Measurements from ENCODE around the gene STAP2.
A peak's percentile ranks its signal among the peaks of the same experiment; 100 is the strongest.
"Not testable (repeated sequence)": the region's sequence is repeated elsewhere in the genome, so short reads cannot be mapped to it uniquely, and the experiment has no call there.

STAP2 gene

GRCh38 chr19:4297901-4298809, 40.5 kb downstream of the STAP2 start:
- DNase-seq, result no peak

GRCh38 chr19:4295972-4296771, 42.5 kb downstream of the STAP2 start:
- no peak for DNase-seq

GRCh38 chr19:4294389-4294788, 44.2 kb downstream of the STAP2 start:
- no peak for DNase-seq

GRCh38 chr19:4292515-4292914, 46.1 kb downstream of the STAP2 start:
- DNase-seq, result no peak

GRCh38 chr19:4291184-4291732, 47.4 kb downstream of the STAP2 start:
- DNase-seq, result no peak

GRCh38 chr19:4288091-4288777, 50.4 kb downstream of the STAP2 start:
- DNase-seq, result no peak

GRCh38 chr19:4286141-4286540, 52.5 kb downstream of the STAP2 start:
- not testable (repeated sequence) for DNase-seq

- DNase-seq, result no peak
Measured at GRCh38 chr19:4284974-4285373, 53.7 kb downstream of the STAP2 start.

GRCh38 chr19:4284176-4284958, 54.3 kb downstream of the STAP2 start:
- DNase-seq, result peak; percentile 18 to 20

- DNase-seq, result no peak
Measured at GRCh38 chr19:4279530-4280422, 58.9 kb downstream of the STAP2 start.

GRCh38 chr19:4279267-4279529, 59.4 kb downstream of the STAP2 start:
- DNase-seq, result no peak

GRCh38 chr19:4278419-4279266, 60.0 kb downstream of the STAP2 start, which contains the start of gene SHD:
Gene SHD (plus strand): TSS chr19:4279266. CDS start chr19:4280064, 798 bp downstream.
- DNase-seq, result no peak

- DNase-seq, result no peak
Measured at GRCh38 chr19:4278010-4278409, 60.6 kb downstream of the STAP2 start.

- no peak for DNase-seq
Measured at GRCh38 chr19:4277191-4277696, 61.4 kb downstream of the STAP2 start.

GRCh38 chr19:4274321-4274686, 64.3 kb downstream of the STAP2 start:
- not testable (repeated sequence) for DNase-seq

Data from SW 1271 (cell line).